ENCODE measurements around the gene FNIP2.
"Not testable (repeated sequence)": the region's sequence is repeated elsewhere in the genome, so short reads cannot be mapped to it uniquely, and the experiment has no call there.

Gene FNIP2

GRCh38 chr4:158826882-158827281 is 58.1 kb downstream of the FNIP2 start:
- H3K36me3 ChIP-seq (ENCODE audit: insufficient read depth, low read length), result peaks cover 30% of the 10 kb centered on the region
- no peak overlapping the region for H2AFZ ChIP-seq (ENCODE audit: low read depth, low read length)
- H3K4me1 ChIP-seq (ENCODE audit: insufficient read depth, low read length), result no peaks in the 10 kb centered on the region
- peaks cover 2% of the 10 kb centered on the region for H3K9me3 ChIP-seq (ENCODE audit: low read length)
- H3K4me3 ChIP-seq (ENCODE audit: low read length), result no peak overlapping the region
- H3K27me3 ChIP-seq (ENCODE audit: insufficient read depth, low read length), result no peaks in the 10 kb centered on the region

- Histone ChIP-seq H2AFZ (ENCODE audit: low read depth, low read length) (no peak overlapping the region), H3K27me3 (ENCODE audit: insufficient read depth, low read length) (no peaks in the 10 kb centered on the region), H3K36me3 (ENCODE audit: insufficient read depth, low read length) (peaks cover 36% of the 10 kb centered on the region), H3K9me3 (ENCODE audit: low read length) (peaks cover 2% of the 10 kb centered on the region), H3K4me3 (ENCODE audit: low read length) (no peak overlapping the region), H3K4me1 (ENCODE audit: insufficient read depth, low read length) (no peaks in the 10 kb centered on the region)
These were observed 58.7 kb downstream of the FNIP2 start for GRCh38 chr4:158827543-158827981.

- not testable (repeated sequence) for H2AFZ ChIP-seq (ENCODE audit: low read depth, low read length); H3K4me3 ChIP-seq (ENCODE audit: low read length); H3K4me1 ChIP-seq (ENCODE audit: insufficient read depth, low read length); H3K9me3 ChIP-seq (ENCODE audit: low read length); H3K27me3 ChIP-seq (ENCODE audit: insufficient read depth, low read length)
- H3K36me3 ChIP-seq (ENCODE audit: insufficient read depth, low read length), result peaks cover 40% of the 10 kb centered on the region
These were observed 59.3 kb downstream of the FNIP2 start for GRCh38 chr4:158828151-158828550.

- H3K9me3 ChIP-seq (ENCODE audit: low read length), result peaks cover 2% of the 10 kb centered on the region
- H2AFZ ChIP-seq (ENCODE audit: low read depth, low read length), result no peak overlapping the region
- H3K4me3 ChIP-seq (ENCODE audit: low read length), result no peak overlapping the region
- H3K27me3 ChIP-seq (ENCODE audit: insufficient read depth, low read length), result no peaks in the 10 kb centered on the region
- peaks cover 48% of the 10 kb centered on the region for H3K36me3 ChIP-seq (ENCODE audit: insufficient read depth, low read length)
- no peaks in the 10 kb centered on the region for H3K4me1 ChIP-seq (ENCODE audit: insufficient read depth, low read length)
These were observed 60.4 kb downstream of the FNIP2 start for GRCh38 chr4:158829254-158829653.

- Histone ChIP-seq H3K36me3 (ENCODE audit: insufficient read depth, low read length) (peaks cover 59% of the 10 kb centered on the region), H3K4me1 (ENCODE audit: insufficient read depth, low read length) (no peaks in the 10 kb centered on the region), H3K4me3 (ENCODE audit: low read length) (no peak overlapping the region), H3K9me3 (ENCODE audit: low read length) (peaks cover 2% of the 10 kb centered on the region), H3K27me3 (ENCODE audit: insufficient read depth, low read length) (no peaks in the 10 kb centered on the region), H2AFZ (ENCODE audit: low read depth, low read length) (no peak overlapping the region)
These were observed 64.8 kb downstream of the FNIP2 start for GRCh38 chr4:158833602-158834001.

- H2AFZ ChIP-seq (ENCODE audit: low read depth, low read length), result no peak overlapping the region
- no peaks in the 10 kb centered on the region for H3K4me1 ChIP-seq (ENCODE audit: insufficient read depth, low read length)
- peaks cover 57% of the 10 kb centered on the region for H3K36me3 ChIP-seq (ENCODE audit: insufficient read depth, low read length)
- no peak overlapping the region for H3K4me3 ChIP-seq (ENCODE audit: low read length)
- no peaks in the 10 kb centered on the region for H3K27me3 ChIP-seq (ENCODE audit: insufficient read depth, low read length)
- H3K9me3 ChIP-seq (ENCODE audit: low read length), result peaks cover 4% of the 10 kb centered on the region
These were observed 66.6 kb downstream of the FNIP2 start for GRCh38 chr4:158835226-158836001.

GRCh38 chr4:158836002-158836369 is 67.2 kb downstream of the FNIP2 start:
- Histone ChIP-seq H3K9me3 (ENCODE audit: low read length) (peaks cover 4% of the 10 kb centered on the region), H3K4me1 (ENCODE audit: insufficient read depth, low read length) (no peaks in the 10 kb centered on the region), H3K4me3 (ENCODE audit: low read length) (no peak overlapping the region), H3K27me3 (ENCODE audit: insufficient read depth, low read length) (no peaks in the 10 kb centered on the region), H3K36me3 (ENCODE audit: insufficient read depth, low read length) (peaks cover 54% of the 10 kb centered on the region), H2AFZ (ENCODE audit: low read depth, low read length) (no peak overlapping the region)

- H3K9me3 ChIP-seq (ENCODE audit: low read length), result peaks cover 2% of the 10 kb centered on the region
- H2AFZ ChIP-seq (ENCODE audit: low read depth, low read length), result no peak overlapping the region
- H3K27me3 ChIP-seq (ENCODE audit: insufficient read depth, low read length), result no peaks in the 10 kb centered on the region
- H3K4me1 ChIP-seq (ENCODE audit: insufficient read depth, low read length), result no peaks in the 10 kb centered on the region
- H3K4me3 ChIP-seq (ENCODE audit: low read length), result no peak overlapping the region
- H3K36me3 ChIP-seq (ENCODE audit: insufficient read depth, low read length), result peaks cover 46% of the 10 kb centered on the region
These were observed 68.1 kb downstream of the FNIP2 start for GRCh38 chr4:158836828-158837449.

GRCh38 chr4:158837527-158838141 is 68.8 kb downstream of the FNIP2 start:
- H3K4me3 ChIP-seq (ENCODE audit: low read length), result no peak overlapping the region
- no peaks in the 10 kb centered on the region for H3K4me1 ChIP-seq (ENCODE audit: insufficient read depth, low read length)
- H2AFZ ChIP-seq (ENCODE audit: low read depth, low read length), result no peak overlapping the region
- H3K36me3 ChIP-seq (ENCODE audit: insufficient read depth, low read length), result peaks cover 41% of the 10 kb centered on the region
- H3K27me3 ChIP-seq (ENCODE audit: insufficient read depth, low read length), result no peaks in the 10 kb centered on the region
- H3K9me3 ChIP-seq (ENCODE audit: low read length), result peaks cover 2% of the 10 kb centered on the region

GRCh38 chr4:158840131-158840530 is 71.3 kb downstream of the FNIP2 start:
- Histone ChIP-seq H2AFZ (ENCODE audit: low read depth, low read length) (no peak overlapping the region), H3K9me3 (ENCODE audit: low read length) (peaks cover 2% of the 10 kb centered on the region), H3K4me1 (ENCODE audit: insufficient read depth, low read length) (no peaks in the 10 kb centered on the region), H3K27me3 (ENCODE audit: insufficient read depth, low read length) (no peaks in the 10 kb centered on the region), H3K4me3 (ENCODE audit: low read length) (no peak overlapping the region), H3K36me3 (ENCODE audit: insufficient read depth, low read length) (peaks cover 33% of the 10 kb centered on the region)

GRCh38 chr4:158841540-158841939 is 72.7 kb downstream of the FNIP2 start:
- Histone ChIP-seq H2AFZ (ENCODE audit: low read depth, low read length) (no peak overlapping the region), H3K4me1 (ENCODE audit: insufficient read depth, low read length) (no peaks in the 10 kb centered on the region), H3K9me3 (ENCODE audit: low read length) (peaks cover 2% of the 10 kb centered on the region), H3K27me3 (ENCODE audit: insufficient read depth, low read length) (no peaks in the 10 kb centered on the region), H3K4me3 (ENCODE audit: low read length) (no peak overlapping the region), H3K36me3 (ENCODE audit: insufficient read depth, low read length) (peaks cover 22% of the 10 kb centered on the region)

GRCh38 chr4:158845311-158846041 is 76.7 kb downstream of the FNIP2 start:
- Histone ChIP-seq H3K4me1 (ENCODE audit: insufficient read depth, low read length) (no peaks in the 10 kb centered on the region), H3K9me3 (ENCODE audit: low read length) (no peaks in the 10 kb centered on the region), H2AFZ (ENCODE audit: low read depth, low read length) (no peak overlapping the region), H3K27me3 (ENCODE audit: insufficient read depth, low read length) (no peaks in the 10 kb centered on the region), H3K4me3 (ENCODE audit: low read length) (no peak overlapping the region), H3K36me3 (ENCODE audit: insufficient read depth, low read length) (peaks cover 30% of the 10 kb centered on the region)

GRCh38 chr4:158847535-158847934 is 78.7 kb downstream of the FNIP2 start:
- Histone ChIP-seq H3K36me3 (ENCODE audit: insufficient read depth, low read length) (peaks cover 26% of the 10 kb centered on the region), H3K27me3 (ENCODE audit: insufficient read depth, low read length) (no peaks in the 10 kb centered on the region), H2AFZ (ENCODE audit: low read depth, low read length) (no peak overlapping the region), H3K4me1 (ENCODE audit: insufficient read depth, low read length) (no peaks in the 10 kb centered on the region), H3K4me3 (ENCODE audit: low read length) (no peak overlapping the region), H3K9me3 (ENCODE audit: low read length) (no peaks in the 10 kb centered on the region)

Data from neuron (in vitro differentiated cells).